NCI-H2171 treated with DMSO at 0.1 percent for 48 hours (cell line): ENCODE results near the gene PPARG.

Source experiments
- DNase-seq: peaks from one replicate; lab custom pipeline; 2025; lab: John Stamatoyannopoulos, UW

The PPARG gene

GRCh38 chr3:12313519-12313918, 24.6 kb downstream of the PPARG start:
- DNase-seq = no peak

- no peak for DNase-seq
Observed at GRCh38 chr3:12316253-12316652, 27.4 kb downstream of the PPARG start.

- DNase-seq = no peak
Observed at GRCh38 chr3:12316729-12317351, 28.0 kb downstream of the PPARG start.

- DNase-seq = no peak
Observed at GRCh38 chr3:12317914-12318313, 29.0 kb downstream of the PPARG start.

- DNase-seq = no peak
Observed at GRCh38 chr3:12318758-12319621, 30.1 kb downstream of the PPARG start.

GRCh38 chr3:12321015-12321414, 32.1 kb downstream of the PPARG start:
- DNase-seq = no peak

GRCh38 chr3:12323237-12323636, 34.4 kb downstream of the PPARG start:
- DNase-seq = no peak

GRCh38 chr3:12325586-12326515, 37.0 kb downstream of the PPARG start:
- no peak for DNase-seq

- DNase-seq = no peak
Observed at GRCh38 chr3:12327021-12327420, 38.2 kb downstream of the PPARG start.

GRCh38 chr3:12328132-12328836, 39.4 kb downstream of the PPARG start:
- no peak for DNase-seq

- no peak for DNase-seq
Observed at GRCh38 chr3:12328837-12329462, 40.1 kb downstream of the PPARG start.

- no peak for DNase-seq
Observed at GRCh38 chr3:12334786-12335185, 45.9 kb downstream of the PPARG start.

GRCh38 chr3:12335421-12335820, 46.6 kb downstream of the PPARG start:
- DNase-seq = no peak

GRCh38 chr3:12336099-12336498, 47.2 kb downstream of the PPARG start:
- DNase-seq = no peak

GRCh38 chr3:12338595-12339546, 50.0 kb downstream of the PPARG start:
- DNase-seq = no peak

- DNase-seq = no peak
Observed at GRCh38 chr3:12339701-12340480, 51.0 kb downstream of the PPARG start.

- DNase-seq = no peak
Observed at GRCh38 chr3:12340506-12340905, 51.6 kb downstream of the PPARG start.

GRCh38 chr3:12342151-12342550, 53.3 kb downstream of the PPARG start:
- no peak for DNase-seq

- no peak for DNase-seq
Observed at GRCh38 chr3:12343047-12343501, 54.2 kb downstream of the PPARG start.
